GM12891 (cell line): ENCODE results near the gene MMP24OS.

Experiments used
- DNase-seq: peaks from one replicate; pipeline ENCODE4 v3.0.0; 2011; ENCODE audit warnings: low spot score; ENCODE audit not compliant: insufficient read length
- FAIRE-seq: peaks from 2 replicates; lab custom pipeline; 2011; peaks lifted over from hg19 to GRCh38; lab: Jason Lieb, UNC
- PAX5 ChIP-seq: IDR thresholded peaks from 2 replicates; pipeline ENCODE4 v1.6.1; 2011; ENCODE audit warnings: low read length, moderate library complexity, mild to moderate bottlenecking; ENCODE audit not compliant: insufficient read depth, severe bottlenecking
- POLR2A ChIP-seq: IDR thresholded peaks from 2 replicates; pipeline ENCODE4 v1.6.1; 2011; ENCODE audit warnings: low read depth, low read length, control low read depth
- POLR2AphosphoS5 ChIP-seq: IDR thresholded peaks from 2 replicates; pipeline ENCODE4 v1.6.1; 2011; ENCODE audit warnings: low read depth, low read length, control low read depth
- POU2F2 ChIP-seq: IDR thresholded peaks from 2 replicates; pipeline ENCODE4 v1.6.1; 2011; ENCODE audit warnings: low read depth, mild to moderate bottlenecking, control low read depth, low read length, moderate library complexity
- SPI1 ChIP-seq: IDR thresholded peaks from 2 replicates; pipeline ENCODE4 v1.6.1; 2011; ENCODE audit warnings: low read depth, low read length, control low read depth
- TAF1 ChIP-seq: IDR thresholded peaks from 2 replicates; pipeline ENCODE4 v1.6.1; 2011; ENCODE audit warnings: low read depth, low read length, control low read depth

The MMP24OS gene

GRCh38 chr20:35298264-35298663 lies 20.3 kb upstream of the MMP24OS start:
- TF ChIP-seq PAX5 (no peak), POU2F2 (no peak), POLR2AphosphoS5 (no peak), SPI1 (no peak), TAF1 (no peak), POLR2A (no peak)
- DNase-seq: no peak
- FAIRE-seq: no peak

- no peak for TF ChIP-seq TAF1
- TF ChIP-seq POU2F2: no peak
- TF ChIP-seq POLR2AphosphoS5: no peak
- TF ChIP-seq SPI1: no peak
- no peak for TF ChIP-seq PAX5
- no peak for TF ChIP-seq POLR2A
- DNase-seq (no peak), FAIRE-seq (no peak)
Observed at GRCh38 chr20:35297740-35298139, 19.8 kb upstream of the MMP24OS start.

GRCh38 chr20:35297155-35297554 lies 19.2 kb upstream of the MMP24OS start:
- no peak for DNase-seq
- FAIRE-seq: no peak
- no peak for TF ChIP-seq POLR2A

GRCh38 chr20:35296101-35296554 lies 18.2 kb upstream of the MMP24OS start:
- TF ChIP-seq SPI1: no peak
- no peak for TF ChIP-seq POU2F2
- TF ChIP-seq PAX5: no peak
- TF ChIP-seq POLR2A: no peak
- TF ChIP-seq TAF1: no peak
- TF ChIP-seq POLR2AphosphoS5: no peak
- no peak for DNase-seq

GRCh38 chr20:35295674-35296073 lies 17.8 kb upstream of the MMP24OS start:
- no peak for DNase-seq
- TF ChIP-seq POLR2A (no peak), POLR2AphosphoS5 (no peak), SPI1 (no peak), POU2F2 (no peak), TAF1 (no peak), PAX5 (no peak)
- FAIRE-seq: no peak

More at GRCh38 chr20:35296101-35296554, 18.2 kb upstream of the MMP24OS start:
- no peak for FAIRE-seq

- FAIRE-seq: no peak
- TF ChIP-seq POLR2A: no peak
- no peak for TF ChIP-seq TAF1
- TF ChIP-seq POU2F2: no peak
- TF ChIP-seq PAX5: no peak
- no peak for TF ChIP-seq POLR2AphosphoS5
- DNase-seq: no peak
Observed at GRCh38 chr20:35295058-35295457, 17.1 kb upstream of the MMP24OS start.

DNA sequence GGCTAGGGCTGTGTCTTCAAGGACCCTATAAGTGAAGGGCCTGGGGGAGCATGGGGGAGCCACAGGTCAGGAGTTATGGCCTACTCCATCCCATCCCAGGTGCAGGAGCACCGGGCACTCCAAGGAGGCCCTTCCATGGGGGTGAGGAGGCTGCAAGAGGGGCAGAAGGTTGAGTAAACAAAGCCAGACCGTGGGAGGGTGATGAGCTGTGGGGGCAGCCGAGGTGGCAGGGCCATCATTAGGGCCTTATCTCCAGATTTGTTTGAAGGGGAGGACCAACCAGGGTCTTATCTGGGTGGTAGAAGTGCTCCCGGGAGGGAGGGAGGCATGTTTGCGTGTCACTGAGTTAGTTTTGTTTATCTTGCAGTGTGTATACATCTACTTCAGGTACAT lies 16.4 kb upstream of the MMP24OS start:
- TF ChIP-seq POLR2A: no peak
- TF ChIP-seq SPI1: no peak
- TF ChIP-seq POLR2AphosphoS5: no peak
- no peak for TF ChIP-seq PAX5
- TF ChIP-seq POU2F2: no peak
- no peak for TF ChIP-seq TAF1
- DNase-seq (no peak), FAIRE-seq (no peak)

- no peak for FAIRE-seq
- no peak for DNase-seq
- no peak for TF ChIP-seq POU2F2
Observed at GRCh38 chr20:35293303-35294292, 15.7 kb upstream of the MMP24OS start.

GRCh38 chr20:35292504-35293285 lies 14.8 kb upstream of the MMP24OS start:
- no peak for DNase-seq
- no peak for TF ChIP-seq POLR2A
- no peak for TF ChIP-seq POLR2AphosphoS5
- TF ChIP-seq PAX5: no peak
- TF ChIP-seq POU2F2: no peak
- no peak for TF ChIP-seq TAF1
- TF ChIP-seq SPI1: no peak
- FAIRE-seq: no peak
